K562 (cell line): ENCODE results near the gene FAM90A1. TPM values are rescaled to one million over a fixed set of nuclear protein-coding genes. Genes with fewer than 3 reads are reported as not detected.

Experiments
- ATAC-seq: fragments of 200-7000 bp; cut with Tn5 transposase; 3 replicates; pipeline ENCODE4 v1.9.1; 2020; ENCODE audit warnings: moderate library complexity
- BruUV-seq: library from RNA; stranded (reverse); fragments of 400-500 nt; replicated peaks from 2 replicates; lab custom pipeline; 2021; lab: Mats Ljungman, UMichigan
- CTCF ChIA-PET: fragments of 300-600 bp; formaldehyde crosslinking; extraction: SDS; loops from one replicate; lab custom pipeline; 2021; ENCODE audit warnings: low intra/inter-chr PET ratio; lab: Yijun Ruan, JAX
- POLR2A ChIA-PET: fragments of 300-600, 350-650 bp; sonication (Branson Sonifier 250); formaldehyde crosslinking; extraction: SDS; loops from one replicate; lab custom pipeline; 2021; ENCODE audit warnings: antibody characterized with exemption, inconsistent platforms; lab: Yijun Ruan, JAX
- DNase-seq, 4 experiments: peaks; one replicate each; pipeline versions ENCODE4 v3.0.0 to v3.0.0-alpha.2; 2011 to 2018; ENCODE audit warnings: low spot score in 3 of 4, mixed read lengths in 3 of 4; ENCODE audit errors: extremely low read depth in 1 of 4
- FAIRE-seq: peaks from 2 replicates; lab custom pipeline; 2011; peaks lifted over from hg19 to GRCh38; lab: Jason Lieb, UNC
- H2AFZ ChIP-seq: 2 replicates; pipeline ENCODE4 v1.6.0; 2011; ENCODE audit warnings: low read depth, low read length, control low read depth, inconsistent platforms
- H3K27ac ChIP-seq: fragments of 200-600 bp; 3 replicates; pipeline ENCODE4 v1.8.0; 2011; ENCODE audit warnings: low read depth, mild to moderate bottlenecking, control low read depth, inconsistent platforms, low read length, moderate library complexity, mixed read lengths; ENCODE audit errors: extremely low read depth
- H3K27me3 ChIP-seq, 2 experiments: fragments of 300-600 bp in 1 of 2; 2 replicates in 1 of 2; 3 replicates in 1 of 2; pipeline versions ENCODE4 v1.6.0 to v1.8.0; 2011; ENCODE audit warnings: inconsistent platforms in 2 of 2, low read length in 2 of 2, mild to moderate bottlenecking in 1 of 2, mixed read lengths in 1 of 2, moderate library complexity in 1 of 2; ENCODE audit not compliant: control insufficient read depth in 2 of 2, insufficient read depth in 2 of 2
- H3K36me3 ChIP-seq: fragments of 300-600 bp; 3 replicates; pipeline ENCODE4 v1.8.0; 2011; ENCODE audit warnings: mild to moderate bottlenecking, low read length, inconsistent platforms; ENCODE audit not compliant: control insufficient read depth, insufficient read depth
- H3K4me1 ChIP-seq, 2 experiments: fragments of 200-600 bp in 1 of 2; replicated peaks in 1 of 2; 2 replicates in 1 of 2; 3 replicates in 1 of 2; pipeline versions ENCODE4 v1.5.1 to v1.8.0; 2011; ENCODE audit warnings: inconsistent platforms in 2 of 2, low read length in 2 of 2, mild to moderate bottlenecking in 1 of 2, mixed read lengths in 1 of 2, moderate library complexity in 1 of 2; ENCODE audit not compliant: control insufficient read depth in 2 of 2, insufficient read depth in 2 of 2
- H3K4me2 ChIP-seq: 2 replicates; pipeline ENCODE4 v1.6.1; 2011; ENCODE audit warnings: low read length, control low read depth, inconsistent platforms, mixed read lengths; ENCODE audit not compliant: insufficient read depth
- H3K4me3 ChIP-seq: fragments of 200-600 bp; sonication (generic), shearing (Covaris generic); 2 replicates; pipeline ENCODE4 v1.5.1; 2016; ENCODE audit warnings: control low read depth, inconsistent platforms
- H3K79me2 ChIP-seq: fragments of 200-600 bp; 3 replicates; pipeline ENCODE4 v1.8.0; 2011; ENCODE audit warnings: low read length, inconsistent platforms; ENCODE audit not compliant: control insufficient read depth, insufficient read depth
- H3K9ac ChIP-seq, 2 experiments: 2 replicates each; pipeline versions ENCODE4 v1.6.0 to v1.6.1; 2011; ENCODE audit warnings: low read depth in 2 of 2, low read length in 2 of 2, control low read depth in 1 of 2, inconsistent platforms in 1 of 2, mild to moderate bottlenecking in 1 of 2, mixed read lengths in 1 of 2; ENCODE audit not compliant: insufficient read depth in 1 of 2
- H3K9me1 ChIP-seq: one replicate; pipeline ENCODE4 v1.6.0; 2011; ENCODE audit warnings: inconsistent platforms, mild to moderate bottlenecking, low read length, moderate library complexity; ENCODE audit not compliant: control insufficient read depth, insufficient read depth
- H3K9me3 ChIP-seq: replicated peaks from 2 replicates; pipeline ENCODE4 v1.5.1; 2011; ENCODE audit warnings: low read depth, low read length, inconsistent platforms; ENCODE audit not compliant: control insufficient read depth, insufficient read depth
- H4K20me1 ChIP-seq: replicated peaks from 2 replicates; pipeline ENCODE4 v1.6.1; 2011; ENCODE audit warnings: low read length, inconsistent platforms, mixed read lengths; ENCODE audit not compliant: control insufficient read depth, insufficient read depth
- BRCA1 ChIP-seq, 2 experiments: fragments of 450-650 bp in 1 of 2; sonication (generic) in 1 of 2; formaldehyde crosslinking in 1 of 2; IDR thresholded peaks; 2 replicates each; pipeline versions ENCODE4 v1.5.0 to v1.6.1; 2017 to 2020; ENCODE audit warnings: mild to moderate bottlenecking in 1 of 2, missing genetic modification reagents in 1 of 2
- CUX1 ChIP-seq: fragments of 200-800 bp; sonication (Bioruptor generic); IDR thresholded peaks from 2 replicates; pipeline ENCODE4 v1.6.1; 2016; ENCODE audit warnings: missing genetic modification characterization, missing compliant biosample characterization
- E2F8 ChIP-seq: fragments of 450-650 bp; IDR thresholded peaks from 2 replicates; pipeline ENCODE4 v1.7.1; 2018; ENCODE audit warnings: mild to moderate bottlenecking, low read depth; ENCODE audit not compliant: partially characterized antibody
- EP400 ChIP-seq: fragments of 450-650 bp; IDR thresholded peaks from 2 replicates; pipeline ENCODE4 v1.6.1; 2017; ENCODE audit warnings: antibody characterized with exemption, mild to moderate bottlenecking, moderate library complexity
- ESRRA ChIP-seq: fragments of 450-650 bp; IDR thresholded peaks from 2 replicates; pipeline ENCODE4 v1.6.1; 2014; ENCODE audit warnings: low read depth, mild to moderate bottlenecking, moderate library complexity, borderline replicate concordance
- HSF4 ChIP-seq: fragments of 250-450 bp; sonication (Bioruptor Pico); IDR thresholded peaks from 2 replicates; pipeline ENCODE4 v2.1.2; 2022; ENCODE audit warnings: mild to moderate bottlenecking, moderate library complexity, borderline replicate concordance
- KDM5B ChIP-seq: fragments of 200-600 bp; sonication (generic); IDR thresholded peaks from 2 replicates; pipeline ENCODE4 v1.6.1; 2012; ENCODE audit warnings: low read depth, mild to moderate bottlenecking, moderate library complexity, low read length, control low read depth, inconsistent platforms; ENCODE audit not compliant: insufficient replicate concordance
- NFIX ChIP-seq: fragments of 250-450 bp; sonication (Bioruptor Pico); IDR thresholded peaks from 2 replicates; pipeline ENCODE4 v1.4.0; 2020; ENCODE audit warnings: low read depth, mild to moderate bottlenecking, moderate library complexity
- PHF21A ChIP-seq: fragments of 450-650 bp; IDR thresholded peaks from 2 replicates; pipeline ENCODE4 v1.6.1; 2017; ENCODE audit warnings: low read depth, borderline replicate concordance
- SMARCA4 ChIP-seq: fragments of 450-650 bp; IDR thresholded peaks from 2 replicates; pipeline ENCODE4 v1.6.1; 2016
- SMARCA5 ChIP-seq: fragments of 450-650 bp; IDR thresholded peaks from 2 replicates; pipeline ENCODE4 v1.6.1; 2016
- SRSF3 ChIP-seq: fragments of 200-400 bp; formaldehyde crosslinking; IDR thresholded peaks from 2 replicates; pipeline ENCODE4 v1.6.1; 2016; ENCODE audit warnings: mild to moderate bottlenecking, low read length, moderate library complexity; ENCODE audit not compliant: insufficient read depth
- TEAD4 ChIP-seq, 2 experiments: sonication (generic) in 1 of 2; formaldehyde crosslinking in 1 of 2; IDR thresholded peaks; 2 replicates each; pipeline versions ENCODE4 v1.6.1 to v1.8.0; 2012 to 2022; ENCODE audit warnings: borderline replicate concordance in 1 of 2, inconsistent platforms in 1 of 2, low read length in 1 of 2, mild to moderate bottlenecking in 1 of 2, missing genetic modification reagents in 1 of 2
- TRIM28 ChIP-seq: fragments of 450-650 bp; IDR thresholded peaks from 2 replicates; pipeline ENCODE4 v1.6.1; 2017
- ZFP1 ChIP-seq: fragments of 450-650 bp; formaldehyde crosslinking; IDR thresholded peaks from 2 replicates; pipeline ENCODE4 v1.4.0; 2020; ENCODE audit warnings: mild to moderate bottlenecking, mixed read lengths
- WGBS: fragments of 100-300 bp; shearing (Covaris generic); methylation state at CpG from one replicate; pipeline ENCODE4 v1.1.6; 2016; ENCODE audit warnings: low coverage, mixed read lengths; ENCODE audit not compliant: insufficient coverage; ENCODE audit errors: missing lambda C conversion rate; 5-methylcytosine and 5-hydroxymethylcytosine counted together
- in situ Hi-C: fragments of 300-500 bp; cut with MboI; formaldehyde crosslinking; loops from 4 replicates; pipeline ENCODE4 v1.15.0; 2018; ENCODE audit warnings: inconsistent platforms, mixed read lengths
- intact Hi-C: fragments of 100-400 bp; cut with micrococcal nuclease; formaldehyde crosslinking; loops from 2 replicates; pipeline ENCODE4 v1.14.2; 2022
- polyA plus RNA-seq, 8 experiments: library from polyadenylated mRNA; depleted of rRNA in 4 of 8; stranded (reverse) in 5 of 8; unstranded in 3 of 8; fragments of >200 nt; fragmentation: Nextera tagmentation in 2 of 8; fragmentation: Illumina TruSeq in 1 of 8; extraction: Ambion mirVana in 2 of 8; extraction: Trizol in 1 of 8; gene quantifications; 2 replicates each; pipeline versions ENCODE4 v1.2.1 to v1.2.3, GENCODE V29; 2011 to 2014; ENCODE audit warnings: inconsistent platforms in 1 of 8, missing spikeins in 1 of 8
- total RNA-seq, 7 experiments: library from RNA; depleted of rRNA in 6 of 7; stranded (reverse); fragments of >200 nt in 6 of 7; fragmentation: Illumina TruSeq in 2 of 7; extraction: Trizol in 2 of 7; gene quantifications; 2 replicates each; pipeline versions ENCODE4 v1.2.1 to v1.2.3, GENCODE V29; 2011 to 2021; ENCODE audit warnings: low replicate concordance in 1 of 7

FAM90A1 gene
- total and polyA plus RNA-seq, 9 of the 15 experiments (the other 6 are each of a cell fraction or from before 2014, with no cell fraction given), result 0.01 to 0.16 (median 0.04) TPM; not detected in 4

GRCh38 chr12:8226355-8226754 lies 1.1 kb downstream of the FAM90A1 start:
- WGBS, result 68% methylated on average over 8 of the region's 8 CpGs
- FAIRE-seq (no peak), ATAC-seq (no peak), DNase-seq (no peak)
- Histone ChIP-seq H3K27me3 (peaks cover 3 to 17% of the 10 kb centered on the region in 2 experiments; a peak in 2 of 5 replicates), H3K4me2 (no peak overlapping the region), H3K9me3 (0 out of 2 replicates have a peak, but pooled peaks cover under 1% of the 10 kb centered on the region), H3K4me3 (no peak overlapping the region), H2AFZ (no peak overlapping the region), H3K27ac (no peak overlapping the region), H3K9me1 (no peaks in the 10 kb centered on the region), H3K36me3 (no peaks in the 10 kb centered on the region), H3K79me2 (no peaks in the 10 kb centered on the region), H3K4me1 (peaks cover 2 to 13% of the 10 kb centered on the region in 2 experiments; a peak in 2 of 5 replicates), H4K20me1 (no peaks in the 10 kb centered on the region), H3K9ac (no peak overlapping the region)
- intact Hi-C loops, result no loop called here
- in situ Hi-C loops, result loop anchor here (5.0 kb wide), 1 partner anchor 124 kb away; no protein-coding TSS in a partner anchor
- BruUV-seq, result no TSS peak
- ChIA-PET CTCF (interaction anchor here (0.7 kb wide), 1 partner anchor 118 kb away, joined by 3 read pairs; no protein-coding TSS in a partner anchor), POLR2A (no interaction called here)
- TF ChIP-seq E2F8 (no peak), TEAD4 (IDR thresholded peaks at IDR 0.05; ENCODE audit: low read length) (no peak), TEAD4 (CRISPR knock-in tag; IDR thresholded peaks at IDR 0.05; ENCODE audit: borderline replicate concordance) (no peak), PHF21A (no peak), NFIX (CRISPR knock-in tag) (no peak), HSF4 (CRISPR knock-in tag) (no peak), KDM5B (no peak), TRIM28 (no peak), BRCA1 (IDR thresholded peaks at IDR 0.05) (no peak), BRCA1 (CRISPR knock-in tag; IDR thresholded peaks at IDR 0.05) (no peak), CUX1 (CRISPR knock-in tag) (no peak), EP400 (no peak), SMARCA5 (no peak), ZFP1 (CRISPR knock-in tag) (no peak), SRSF3 (no peak), SMARCA4 (no peak), ESRRA (no peak)
